ENCODE data around the gene ABCD2.
"Not testable (repeated sequence)": the region's sequence is repeated elsewhere in the genome, so short reads cannot be mapped to it uniquely, and the experiment has no call there.

The ABCD2 gene

DNA sequence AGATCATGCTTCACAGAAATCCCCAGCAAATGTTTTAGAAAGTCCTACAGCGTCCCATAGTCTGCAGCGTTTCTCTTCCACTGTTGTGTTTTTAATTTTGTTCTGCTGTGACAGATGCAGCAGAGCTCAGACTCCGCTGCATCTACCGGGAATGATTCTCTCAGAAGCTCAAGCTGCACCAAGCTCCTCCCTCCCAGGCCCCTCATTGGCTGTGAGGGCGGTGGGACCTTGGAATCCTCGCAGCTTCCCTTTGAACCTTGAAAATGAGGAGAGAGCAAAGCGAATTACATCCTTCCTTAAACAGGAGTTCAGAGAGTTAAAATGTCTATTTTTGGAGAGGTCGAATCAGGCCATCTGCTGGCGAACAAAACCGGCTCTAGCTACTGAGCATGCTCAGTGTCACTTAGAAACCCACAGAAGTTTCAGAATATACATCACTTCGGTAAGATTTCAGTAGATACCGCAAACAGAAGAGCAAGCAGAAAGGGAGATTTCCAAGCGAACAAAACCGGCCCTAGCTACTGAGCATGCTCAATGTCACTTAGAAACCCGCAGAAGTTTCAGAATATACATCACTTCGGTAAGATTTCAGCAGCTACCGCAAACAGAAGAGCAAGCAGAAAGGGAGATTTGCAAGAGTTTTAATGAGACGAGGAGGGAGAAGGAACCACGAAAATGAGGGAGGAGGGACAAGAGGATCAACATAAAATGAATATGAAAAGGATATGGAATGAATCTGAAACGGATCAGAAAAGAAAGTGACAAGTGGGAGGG, at the start of gene ABCD2:
ABCD2 (minus strand) TSS at position 144 of the 774 bp plus-strand sequence. CDS start 188 bp downstream, outside the sequence.
- no peak for DNase-seq

- no peak for DNase-seq
These were observed 40.5 kb upstream of the ABCD2 start for GRCh38 chr12:39660101-39660500.

DNA sequence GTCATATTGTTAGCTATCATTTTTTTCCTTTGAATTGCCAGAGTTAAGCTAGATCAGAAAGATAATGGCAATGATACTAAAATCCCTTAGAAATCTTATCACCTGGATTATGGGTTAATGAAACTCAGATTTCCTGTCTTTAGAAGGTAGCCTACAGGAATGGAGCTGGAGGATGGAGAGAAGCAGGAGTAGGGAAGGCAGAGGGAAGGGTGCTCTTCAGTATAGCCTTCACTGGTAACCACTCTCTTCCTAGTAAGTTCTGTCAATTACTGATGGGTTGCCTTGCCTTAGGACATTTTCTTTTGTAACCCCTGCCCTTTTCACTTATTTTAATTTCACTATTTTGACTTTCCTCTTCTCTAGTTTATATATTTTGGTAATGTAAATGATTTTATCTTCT, 27.8 kb upstream of the ABCD2 start:
- no peak for DNase-seq

GRCh38 chr12:39646963-39647362, 27.4 kb upstream of the ABCD2 start:
- DNase-seq, result no peak

GRCh38 chr12:39643052-39643451, 23.4 kb upstream of the ABCD2 start:
- no peak for DNase-seq

GRCh38 chr12:39638840-39639239, 19.2 kb upstream of the ABCD2 start:
- DNase-seq, result no peak

- no peak for DNase-seq
These were observed 18.6 kb upstream of the ABCD2 start for GRCh38 chr12:39638178-39638577.

GRCh38 chr12:39632670-39633069, 13.1 kb upstream of the ABCD2 start:
- DNase-seq, result no peak

GRCh38 chr12:39628836-39629235, 9.2 kb upstream of the ABCD2 start:
- DNase-seq, result no peak

GRCh38 chr12:39627914-39628313, 8.3 kb upstream of the ABCD2 start:
- no peak for DNase-seq

DNA sequence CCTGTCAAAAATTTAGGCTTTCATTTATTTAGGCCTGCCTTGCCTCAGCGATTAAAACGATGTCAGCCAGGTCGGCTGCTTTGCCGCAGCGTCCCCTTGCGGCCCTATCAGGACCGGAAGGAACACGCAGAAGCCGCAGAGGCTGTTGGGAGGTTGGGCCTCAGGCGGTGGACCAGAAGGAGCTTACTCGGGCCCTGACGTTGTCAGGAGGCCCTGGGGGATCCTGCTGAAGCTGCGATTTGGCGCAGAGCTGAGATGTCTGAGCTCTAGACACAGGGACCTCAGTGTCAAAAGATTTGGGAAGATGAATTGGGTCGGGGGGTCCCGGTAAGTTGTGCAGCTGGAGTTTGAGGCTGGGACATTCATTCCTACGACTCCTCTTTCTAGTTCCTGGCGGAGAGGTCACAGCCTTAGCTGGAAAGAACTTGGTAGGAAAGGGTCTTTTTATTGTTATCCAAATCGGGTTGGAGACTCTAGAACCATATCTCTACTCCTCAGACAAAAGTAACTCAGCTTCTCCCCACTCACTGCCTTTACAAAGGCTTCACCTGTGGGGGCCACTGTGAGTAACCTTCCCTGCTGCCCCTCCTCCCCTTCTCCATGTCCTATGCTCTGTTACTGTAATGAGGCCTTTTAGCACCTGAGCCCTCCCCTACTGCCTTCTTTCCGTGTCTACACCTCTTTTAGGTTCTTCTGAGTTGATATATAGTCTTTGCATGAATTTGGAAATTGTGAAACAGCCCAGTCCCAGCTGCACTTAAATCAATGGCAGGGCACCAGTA, 6.6 kb upstream of the ABCD2 start:
- DNase-seq, result no peak

DNA sequence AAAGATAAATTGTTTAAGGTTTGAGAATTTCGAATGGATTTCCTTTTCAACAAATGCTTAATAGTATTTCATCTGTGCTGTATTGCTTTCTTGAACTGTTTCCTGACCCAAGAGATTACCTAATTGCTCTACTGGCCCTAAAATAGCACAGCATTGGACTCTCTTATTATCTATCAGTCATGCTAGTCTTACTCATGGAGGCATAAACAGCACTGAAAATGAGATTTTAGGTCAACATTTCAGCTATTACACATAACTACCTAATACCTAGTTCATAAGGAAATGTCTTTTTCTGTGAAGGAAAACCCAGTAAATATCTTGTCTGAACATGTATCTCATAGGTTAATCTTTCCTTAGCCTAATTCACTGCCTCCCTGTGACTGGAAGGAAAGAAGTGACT, 4.3 kb upstream of the ABCD2 start:
- no peak for DNase-seq

DNA sequence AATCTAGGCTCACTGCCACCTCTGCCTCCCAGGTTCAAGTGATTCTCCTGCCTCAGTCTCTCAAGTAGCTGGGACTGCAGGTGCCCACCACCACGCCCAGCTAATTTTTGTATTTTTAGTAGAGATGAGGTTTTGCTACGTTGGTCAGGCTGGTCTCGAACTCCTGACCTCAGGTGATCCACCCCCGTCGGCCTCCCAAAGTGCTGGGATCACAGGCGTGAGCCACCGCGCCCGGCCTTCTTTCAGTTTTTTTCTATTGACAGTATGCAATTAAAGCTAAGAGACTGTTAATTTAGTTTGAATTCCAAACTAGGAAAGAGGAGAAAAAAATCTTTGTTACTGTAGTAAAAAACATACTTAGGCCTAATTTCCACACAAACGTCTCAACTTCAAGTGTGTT, 3.6 kb upstream of the ABCD2 start:
- not testable (repeated sequence) for DNase-seq

DNA sequence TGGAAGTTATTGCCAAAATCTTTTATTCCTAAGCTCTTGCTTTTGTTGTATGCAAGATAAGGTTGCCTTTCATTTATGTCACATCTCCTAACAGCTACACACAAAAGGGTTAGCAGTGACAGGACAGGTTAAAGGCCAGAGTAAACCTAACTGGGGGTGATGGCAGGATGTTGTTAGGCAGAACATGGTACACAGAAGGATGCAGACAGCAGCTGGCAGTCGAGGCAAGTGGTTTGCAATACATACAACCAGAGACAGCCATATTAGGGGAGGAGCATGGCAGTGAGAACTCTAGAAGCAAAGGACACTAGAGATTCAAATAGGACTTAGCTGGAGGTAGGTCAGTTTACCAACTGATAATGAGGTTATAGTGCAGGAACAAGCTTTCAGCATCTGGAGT, 2.7 kb upstream of the ABCD2 start:
- no peak for DNase-seq

DNA sequence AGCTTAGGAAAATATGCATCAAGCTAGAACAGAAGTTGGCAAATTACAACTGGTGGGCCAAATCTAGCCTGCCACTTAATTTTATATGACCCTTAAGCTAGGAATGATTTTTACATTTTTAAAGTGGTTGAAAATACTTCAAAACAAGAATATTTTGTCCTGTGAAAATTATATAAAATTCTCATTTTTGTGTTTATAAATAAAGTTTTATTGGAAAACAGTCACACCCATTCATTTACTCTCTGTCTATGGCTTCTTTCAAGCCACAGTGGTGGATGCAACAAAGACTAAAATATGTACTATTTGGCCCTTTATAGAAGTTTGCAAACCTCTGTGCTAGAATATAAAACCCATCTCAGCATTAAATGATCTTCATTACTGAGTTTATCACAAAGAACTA, 2.1 kb upstream of the ABCD2 start:
- DNase-seq, result no peak

DNA sequence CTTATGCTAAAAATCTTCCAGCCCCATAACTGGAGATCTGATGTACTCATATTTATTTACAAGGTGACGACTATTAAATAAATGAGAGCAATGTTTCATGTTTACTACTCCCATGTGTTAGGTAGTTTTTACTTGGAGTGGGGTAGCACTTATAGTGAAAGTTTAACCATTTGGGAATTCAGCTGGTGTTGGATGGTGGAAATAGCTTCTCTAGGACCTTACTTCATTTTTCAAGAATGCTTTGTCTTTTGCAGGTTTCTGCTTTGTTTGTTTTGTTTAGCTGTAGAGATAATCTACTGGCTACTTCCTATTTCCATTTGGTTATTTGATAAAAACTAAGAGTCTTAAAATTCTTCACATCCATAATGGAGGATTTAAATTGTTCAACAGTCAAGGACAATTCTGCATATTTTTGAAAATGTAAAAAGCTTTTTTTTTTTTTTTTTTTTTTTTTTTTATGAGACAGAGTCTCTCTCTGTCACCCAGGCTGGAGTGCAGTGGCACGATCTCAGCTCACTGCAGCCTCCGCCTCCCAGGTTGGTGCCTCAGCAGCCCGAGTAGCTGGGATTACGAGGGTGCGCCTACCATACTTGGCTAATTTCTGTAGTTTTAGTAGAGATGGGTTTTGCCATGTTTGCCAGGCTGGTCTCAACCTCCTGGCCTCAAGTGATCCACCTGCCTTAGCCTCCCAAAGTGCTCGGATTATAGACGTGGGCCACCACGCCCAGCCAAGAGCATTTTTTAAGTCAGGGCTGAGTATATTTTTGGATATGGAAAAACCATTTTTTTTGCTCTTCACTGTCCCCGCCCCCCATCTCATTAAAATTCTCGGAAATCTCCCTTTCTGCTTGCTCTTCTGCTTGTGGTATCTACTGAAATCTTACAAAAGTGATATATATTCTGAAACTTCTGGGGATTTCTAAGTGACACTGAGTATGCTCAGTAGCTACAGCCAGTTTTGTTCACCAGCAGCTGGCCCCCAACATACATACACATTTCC, 1.4 kb upstream of the ABCD2 start:
- DNase-seq, result no peak

GRCh38 chr12:39619316-39619659, 315 bp downstream of the ABCD2 start:
- DNase-seq, result no peak

DNA sequence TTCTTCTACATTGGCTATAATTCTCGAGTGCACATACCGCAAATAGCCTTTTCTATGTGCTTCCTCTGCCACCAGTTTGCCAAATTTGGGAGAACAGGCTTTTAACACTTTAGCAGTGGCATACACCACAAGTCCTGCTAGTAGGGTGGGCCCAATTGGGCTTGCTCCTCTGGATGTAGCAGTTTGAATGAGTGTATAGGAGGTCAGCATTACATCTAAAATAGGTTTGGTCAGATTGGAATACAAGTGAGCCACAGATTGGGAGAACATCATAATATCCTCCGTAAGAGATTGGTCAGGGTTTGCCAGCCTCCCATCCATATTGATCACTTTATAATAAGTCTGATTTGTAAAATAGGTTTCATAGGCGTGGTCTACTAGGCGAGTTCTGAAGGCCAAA, 902 bp downstream of the ABCD2 start:
- DNase-seq, result no peak

- no peak for DNase-seq
These were observed 1.7 kb downstream of the ABCD2 start for GRCh38 chr12:39617887-39618286.

DNA sequence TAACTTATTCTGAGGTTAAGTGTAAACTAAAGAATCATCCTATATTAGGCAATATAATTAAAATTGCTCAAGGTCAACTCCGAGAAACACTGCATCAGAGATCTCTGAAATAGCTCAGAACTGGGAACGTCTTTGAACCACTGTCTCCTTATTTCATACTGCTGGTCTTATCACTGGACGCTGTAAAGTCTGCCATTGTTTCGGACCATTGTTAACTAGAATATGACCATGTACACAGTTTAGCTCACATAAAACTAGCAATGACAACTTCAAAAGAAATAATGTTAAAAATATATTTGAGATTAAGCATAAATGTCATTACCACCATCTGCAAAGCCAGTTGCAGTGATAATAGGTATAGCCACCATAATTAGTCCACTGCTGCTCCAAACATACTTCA, 2.9 kb downstream of the ABCD2 start:
- DNase-seq, result no peak

DNA sequence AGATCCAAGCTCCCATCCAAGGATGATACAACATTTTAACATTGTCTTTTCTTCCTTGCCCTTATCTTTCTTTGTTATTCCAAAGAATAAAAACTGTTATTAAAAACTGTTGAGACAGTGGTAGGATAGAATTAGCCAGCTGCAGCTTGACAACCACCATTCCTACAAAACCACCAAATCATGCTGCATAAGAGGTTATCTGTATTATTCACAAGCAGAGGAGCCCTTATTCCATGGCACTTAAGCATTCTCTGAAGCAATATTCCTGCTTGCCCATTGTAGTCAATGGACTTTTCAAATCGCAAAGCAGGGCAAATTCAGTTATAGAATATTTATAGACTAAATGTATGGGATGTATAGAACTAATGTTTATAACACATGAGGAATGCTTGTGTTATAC, 3.4 kb downstream of the ABCD2 start:
- DNase-seq, result no peak

- no peak for DNase-seq
These were observed 6.1 kb downstream of the ABCD2 start for GRCh38 chr12:39613525-39613924.

DNA sequence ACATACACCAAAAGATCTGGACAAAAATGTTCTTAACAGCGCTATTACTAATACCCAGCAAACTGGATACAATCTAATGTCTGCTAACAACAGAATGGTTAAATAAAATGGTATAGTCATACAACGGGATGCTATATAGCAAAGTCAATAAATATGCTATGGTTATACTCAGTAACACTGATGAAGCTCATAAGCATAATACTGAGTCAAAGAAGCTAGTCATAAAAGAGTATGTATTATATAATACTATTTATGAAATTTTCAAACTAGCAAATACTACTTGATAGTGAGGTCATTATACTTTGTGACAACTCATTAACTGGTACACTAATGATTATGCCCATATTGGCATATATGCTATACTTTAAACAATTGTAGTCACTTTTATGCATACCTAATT, 7.4 kb downstream of the ABCD2 start:
- no peak for DNase-seq

Data from cortex of kidney (tissue), 1 donor.